HG03342 (cell line): ENCODE data around the gene LAPTM4A.

ENCODE experiments used
- ATAC-seq: cut with Tn5 transposase; IDR thresholded peaks from one replicate; pipeline ENCODE4 v1.9.1; 2021; ENCODE audit warnings: mild to moderate bottlenecking, moderate library complexity; ENCODE audit not compliant: unreplicated experiment

Gene LAPTM4A

GRCh38 chr2:19989342-19989666 is 62.1 kb downstream of the LAPTM4A start:
- no peak for ATAC-seq

GRCh38 chr2:19988600-19988999 is 62.8 kb downstream of the LAPTM4A start:
- no peak for ATAC-seq

- peak; percentile 77 for ATAC-seq
Measured at GRCh38 chr2:19987936-19988335, 63.5 kb downstream of the LAPTM4A start.
